Neural cell (in vitro differentiated cells): Measurements from ENCODE around the gene NKAIN2. TPM values are rescaled to one million over a fixed set of nuclear protein-coding genes. Genes with fewer than 3 reads are reported as not detected.
A peak's percentile ranks its signal among the peaks of the same experiment; 100 is the strongest.

Source experiments
- H2AFZ ChIP-seq: fragments of 200-600, 300-800 bp; sonication (generic), shearing (Covaris generic); 2 replicates; pipeline ENCODE4 v1.6.0; 2014; ENCODE audit warnings: low read depth, mild to moderate bottlenecking, antibody characterized with exemption, low read length, moderate library complexity
- H3F3A ChIP-seq: fragments of 200-600 bp; shearing (Covaris generic); 2 replicates; pipeline ENCODE4 v1.6.1; 2016; ENCODE audit warnings: mild to moderate bottlenecking, moderate library complexity, mixed read lengths, antibody characterized with exemption, low read length; ENCODE audit not compliant: insufficient read depth, poor library complexity, severe bottlenecking
- H3K27ac ChIP-seq: fragments of 200-600, 300-800 bp; sonication (generic), shearing (Covaris generic); 2 replicates; pipeline ENCODE4 v1.5.1; 2014; ENCODE audit warnings: mild to moderate bottlenecking, low read length, moderate library complexity
- H3K27me3 ChIP-seq: fragments of 300-800, 200-600 bp; sonication (generic), shearing (Covaris generic); 2 replicates; pipeline ENCODE4 v1.6.0; 2014; ENCODE audit warnings: mild to moderate bottlenecking, low read depth, low read length, moderate library complexity; ENCODE audit not compliant: insufficient read depth
- H3K36me3 ChIP-seq: fragments of 300-800, 200-600 bp; sonication (generic), shearing (Covaris generic); 2 replicates; pipeline ENCODE4 v1.5.1; 2014; ENCODE audit warnings: mild to moderate bottlenecking, antibody characterized with exemption, low read length, moderate library complexity; ENCODE audit not compliant: insufficient read depth
- H3K4me2 ChIP-seq: fragments of 300-800, 200-600 bp; sonication (generic), shearing (Covaris generic); 2 replicates; pipeline ENCODE4 v1.6.0; 2014; ENCODE audit warnings: mild to moderate bottlenecking, low read length
- H3K4me3 ChIP-seq: fragments of 300-800, 200-600 bp; sonication (generic), shearing (Covaris generic); 2 replicates; pipeline ENCODE4 v1.5.1; 2014; ENCODE audit warnings: mild to moderate bottlenecking, low read length, moderate library complexity
- H3K79me2 ChIP-seq: fragments of 200-600 bp; shearing (Covaris generic); replicated peaks from 2 replicates; pipeline ENCODE4 v1.6.0; 2014; ENCODE audit warnings: mild to moderate bottlenecking, low read length, moderate library complexity; ENCODE audit not compliant: insufficient read depth
- H3K9ac ChIP-seq: fragments of 300-800, 200-600 bp; sonication (generic), shearing (Covaris generic); 2 replicates; pipeline ENCODE4 v1.6.1; 2016; ENCODE audit warnings: mild to moderate bottlenecking, low read length, mixed read lengths
- H3K9me2 ChIP-seq: fragments of 200-600 bp; shearing (Covaris generic); 2 replicates; pipeline ENCODE4 v1.6.1; 2016; ENCODE audit warnings: mild to moderate bottlenecking, low read length, mixed read lengths; ENCODE audit not compliant: insufficient read depth
- H3K9me3 ChIP-seq: fragments of 200-600, 300-800 bp; sonication (generic), shearing (Covaris generic); 2 replicates; pipeline ENCODE4 v1.6.1; 2016; ENCODE audit warnings: mild to moderate bottlenecking, mixed run types, low read length, moderate library complexity, mixed read lengths
- H4K20me1 ChIP-seq: fragments of 200-600 bp; shearing (Covaris generic); 2 replicates; pipeline ENCODE4 v1.6.1; 2016; ENCODE audit warnings: mild to moderate bottlenecking, mixed run types; ENCODE audit not compliant: insufficient read depth
- EP300 ChIP-seq: fragments of 450-650 bp; conservative IDR thresholded peaks from 2 replicates; pipeline ENCODE4 v1.6.1; 2014; ENCODE audit warnings: antibody characterized with exemption, mild to moderate bottlenecking, moderate library complexity; ENCODE audit not compliant: poor library complexity, severe bottlenecking
- EZH2 ChIP-seq: fragments of 200-600, 300-800 bp; shearing (Covaris generic), sonication (generic); IDR thresholded peaks from 2 replicates; pipeline ENCODE4 v1.6.1; 2014; ENCODE audit warnings: antibody characterized with exemption, low read length, borderline replicate concordance, mild to moderate bottlenecking; ENCODE audit not compliant: insufficient read depth, poor library complexity, severe bottlenecking
- MXI1 ChIP-seq: fragments of 450-650 bp; conservative IDR thresholded peaks from 2 replicates; pipeline ENCODE4 v1.6.1; 2014; ENCODE audit warnings: antibody characterized with exemption, mild to moderate bottlenecking; ENCODE audit not compliant: poor library complexity, severe bottlenecking
- POLR2AphosphoS5 ChIP-seq: IDR thresholded peaks from 2 replicates; pipeline ENCODE4 v1.6.1; 2012
- RAD21 ChIP-seq: fragments of 450-650 bp; conservative IDR thresholded peaks from 2 replicates; pipeline ENCODE4 v1.6.1; 2014; ENCODE audit warnings: antibody characterized with exemption, mild to moderate bottlenecking, moderate library complexity
- REST ChIP-seq: IDR thresholded peaks from 2 replicates; pipeline ENCODE4 v1.6.1; 2012; ENCODE audit warnings: borderline replicate concordance
- SMC3 ChIP-seq: fragments of 450-650 bp; conservative IDR thresholded peaks from 2 replicates; pipeline ENCODE4 v1.6.1; 2014; ENCODE audit warnings: antibody characterized with exemption, mild to moderate bottlenecking, moderate library complexity; ENCODE audit not compliant: poor library complexity
- TAF1 ChIP-seq: IDR thresholded peaks from 2 replicates; pipeline ENCODE4 v1.6.1; 2012; ENCODE audit warnings: low read depth
- polyA plus RNA-seq: library from polyadenylated mRNA; depleted of rRNA; stranded (reverse); fragments of >200 nt; gene quantifications from 2 replicates; pipeline ENCODE4 v1.2.3, GENCODE V29; 2014
- TF ChIP-seq, protein P1 (sequence below): fragments of 450-650 bp; IDR thresholded peaks from 2 replicates; pipeline ENCODE4 v1.5.1; 2014; ENCODE audit warnings: antibody characterized with exemption, mild to moderate bottlenecking, moderate library complexity; ENCODE audit not compliant: poor library complexity, severe bottlenecking

NKAIN2 gene
- polyA plus RNA-seq, 1 donor from 2014 or later = 23.2 TPM

DNA sequence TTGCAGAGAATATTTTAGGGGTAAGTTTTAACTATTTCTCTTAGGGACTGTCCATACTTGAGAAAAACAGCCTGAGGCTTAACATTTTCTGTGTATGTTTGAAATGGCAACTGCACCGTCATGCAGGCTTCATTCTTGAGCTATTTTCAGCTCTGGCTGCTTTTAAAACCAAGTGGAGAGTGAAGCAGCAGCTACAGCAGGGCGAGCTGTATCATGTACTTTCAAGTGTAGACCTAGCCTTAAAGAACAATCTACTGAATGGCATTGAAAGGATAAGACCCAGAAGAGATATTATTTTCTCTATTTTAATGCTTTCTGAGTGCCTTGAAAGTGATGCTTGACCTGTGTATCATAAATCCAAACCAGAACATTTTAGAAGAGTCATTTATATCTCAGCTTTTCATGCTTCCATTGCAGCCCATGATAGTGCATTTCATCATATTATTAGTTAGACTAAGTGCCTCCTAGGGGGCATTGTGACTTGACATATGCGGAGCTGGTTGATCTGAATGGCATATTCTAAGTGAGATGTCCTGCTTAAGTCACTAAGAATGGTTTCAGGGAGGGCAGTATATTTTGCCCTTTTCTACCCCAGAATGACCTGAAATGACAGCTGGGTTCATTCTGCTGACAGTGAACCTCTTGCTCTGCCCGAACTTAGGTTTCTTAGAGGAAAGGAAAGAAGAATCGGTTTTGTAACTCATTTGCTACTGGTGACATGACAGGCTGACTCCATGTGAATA lies 85.3 kb downstream of the NKAIN2 start:
- H2AFZ ChIP-seq = no peak overlapping the region

DNA sequence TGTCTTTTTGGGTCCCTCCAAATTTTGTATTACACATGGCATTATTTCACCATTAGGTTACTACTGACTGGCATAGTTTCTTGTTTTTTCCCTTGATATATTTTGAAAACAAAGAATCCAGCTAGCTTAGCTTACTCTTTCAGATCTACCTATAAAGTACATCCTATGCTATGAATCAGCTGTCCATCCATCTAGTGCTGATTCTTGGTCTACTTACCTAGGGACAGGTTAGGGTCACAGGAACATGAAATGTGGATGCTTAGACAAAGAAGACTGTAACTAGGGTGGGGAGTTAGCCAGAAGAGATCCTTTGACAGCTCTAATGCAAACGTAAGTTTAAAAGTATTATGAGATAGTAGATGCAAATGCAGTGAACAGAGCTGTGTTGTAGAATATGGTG lies 91.7 kb downstream of the NKAIN2 start:
- no peak overlapping the region for H2AFZ ChIP-seq
- H3K36me3 ChIP-seq = no peaks in the 10 kb centered on the region
- H4K20me1 ChIP-seq = no peaks in the 10 kb centered on the region
- H3K4me2 ChIP-seq = no peak overlapping the region
- no peaks in the 10 kb centered on the region for H3K9me3 ChIP-seq
- no peaks in the 10 kb centered on the region for H3K27me3 ChIP-seq
- no peaks in the 10 kb centered on the region for H3K9me2 ChIP-seq
- no peaks in the 10 kb centered on the region for H3F3A ChIP-seq
- H3K79me2 ChIP-seq = no peaks in the 10 kb centered on the region
- no peak overlapping the region for H3K9ac ChIP-seq
- no peak overlapping the region for H3K27ac ChIP-seq
- no peak overlapping the region for H3K4me3 ChIP-seq
- TF ChIP-seq EZH2 = no peak
- no peak for TF ChIP-seq EP300
- TF ChIP-seq SMC3 = no peak
- TF ChIP-seq TAF1 = no peak
- no peak for TF ChIP-seq MXI1
- TF ChIP-seq, protein P1, sequence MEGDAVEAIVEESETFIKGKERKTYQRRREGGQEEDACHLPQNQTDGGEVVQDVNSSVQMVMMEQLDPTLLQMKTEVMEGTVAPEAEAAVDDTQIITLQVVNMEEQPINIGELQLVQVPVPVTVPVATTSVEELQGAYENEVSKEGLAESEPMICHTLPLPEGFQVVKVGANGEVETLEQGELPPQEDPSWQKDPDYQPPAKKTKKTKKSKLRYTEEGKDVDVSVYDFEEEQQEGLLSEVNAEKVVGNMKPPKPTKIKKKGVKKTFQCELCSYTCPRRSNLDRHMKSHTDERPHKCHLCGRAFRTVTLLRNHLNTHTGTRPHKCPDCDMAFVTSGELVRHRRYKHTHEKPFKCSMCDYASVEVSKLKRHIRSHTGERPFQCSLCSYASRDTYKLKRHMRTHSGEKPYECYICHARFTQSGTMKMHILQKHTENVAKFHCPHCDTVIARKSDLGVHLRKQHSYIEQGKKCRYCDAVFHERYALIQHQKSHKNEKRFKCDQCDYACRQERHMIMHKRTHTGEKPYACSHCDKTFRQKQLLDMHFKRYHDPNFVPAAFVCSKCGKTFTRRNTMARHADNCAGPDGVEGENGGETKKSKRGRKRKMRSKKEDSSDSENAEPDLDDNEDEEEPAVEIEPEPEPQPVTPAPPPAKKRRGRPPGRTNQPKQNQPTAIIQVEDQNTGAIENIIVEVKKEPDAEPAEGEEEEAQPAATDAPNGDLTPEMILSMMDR = no peak
- no peak for TF ChIP-seq RAD21
- no peak for TF ChIP-seq POLR2AphosphoS5

More for the DNA sequence above, 85.3 kb downstream of the NKAIN2 start:
- no peaks in the 10 kb centered on the region for H3K27me3 ChIP-seq
- H3K9me2 ChIP-seq = no peaks in the 10 kb centered on the region
- no peaks in the 10 kb centered on the region for H3F3A ChIP-seq
- TF ChIP-seq EP300 (peak; percentile 43), REST (peak; percentile 36), SMC3 (no peak), POLR2AphosphoS5 (no peak), EZH2 (no peak), RAD21 (peak; percentile 13), TAF1 (no peak), MXI1 (no peak)
- TF ChIP-seq, protein P1 = peak; percentile 20
- H3K36me3 ChIP-seq = no peaks in the 10 kb centered on the region
- H3K9me3 ChIP-seq = no peaks in the 10 kb centered on the region
- peak overlapping the region; percentile 53 for H3K27ac ChIP-seq
- no peaks in the 10 kb centered on the region for H3K79me2 ChIP-seq
- peak overlapping the region; percentile 13 for H3K4me3 ChIP-seq
- no peak overlapping the region for H3K9ac ChIP-seq
- H4K20me1 ChIP-seq = no peaks in the 10 kb centered on the region
- H3K4me2 ChIP-seq = peak overlapping the region; percentile 8
